ENCODE results near the gene EDC3. TPM values are rescaled to one million over a fixed set of nuclear protein-coding genes. Genes with fewer than 3 reads are reported as not detected.

EDC3 gene
- total RNA-seq, 2 donors from 2014 or later: 8.0 to 8.3 TPM

DNA sequence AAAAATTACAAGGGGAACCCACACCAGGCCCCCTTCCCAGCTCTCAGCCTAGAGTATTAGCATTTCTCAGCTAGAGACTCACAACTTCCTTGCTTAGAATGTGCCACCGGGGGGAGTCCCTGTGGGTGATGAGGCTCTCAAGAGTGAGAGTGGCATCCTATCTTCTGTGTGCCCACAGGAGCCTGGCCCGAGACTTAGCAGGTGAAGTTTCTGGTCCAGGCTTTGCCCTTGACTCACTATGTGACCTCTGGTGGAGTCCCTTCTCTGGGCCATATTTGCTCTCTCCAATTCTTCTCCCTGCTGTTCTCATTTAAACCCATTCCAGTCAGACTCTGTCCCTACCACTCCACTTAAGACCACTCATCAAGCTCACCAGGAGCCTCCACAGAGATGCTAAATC is 62.0 kb downstream of the EDC3 start:
- Histone ChIP-seq H3K4me3 (no peak overlapping the region), H3K4me1 (no peaks in the 10 kb centered on the region), H3K27me3 (no peaks in the 10 kb centered on the region), H3K36me3 (peaks cover 54% of the 10 kb centered on the region), H3K27ac (no peak overlapping the region), H3K9me3 (no peaks in the 10 kb centered on the region)
- TF ChIP-seq, protein P1, sequence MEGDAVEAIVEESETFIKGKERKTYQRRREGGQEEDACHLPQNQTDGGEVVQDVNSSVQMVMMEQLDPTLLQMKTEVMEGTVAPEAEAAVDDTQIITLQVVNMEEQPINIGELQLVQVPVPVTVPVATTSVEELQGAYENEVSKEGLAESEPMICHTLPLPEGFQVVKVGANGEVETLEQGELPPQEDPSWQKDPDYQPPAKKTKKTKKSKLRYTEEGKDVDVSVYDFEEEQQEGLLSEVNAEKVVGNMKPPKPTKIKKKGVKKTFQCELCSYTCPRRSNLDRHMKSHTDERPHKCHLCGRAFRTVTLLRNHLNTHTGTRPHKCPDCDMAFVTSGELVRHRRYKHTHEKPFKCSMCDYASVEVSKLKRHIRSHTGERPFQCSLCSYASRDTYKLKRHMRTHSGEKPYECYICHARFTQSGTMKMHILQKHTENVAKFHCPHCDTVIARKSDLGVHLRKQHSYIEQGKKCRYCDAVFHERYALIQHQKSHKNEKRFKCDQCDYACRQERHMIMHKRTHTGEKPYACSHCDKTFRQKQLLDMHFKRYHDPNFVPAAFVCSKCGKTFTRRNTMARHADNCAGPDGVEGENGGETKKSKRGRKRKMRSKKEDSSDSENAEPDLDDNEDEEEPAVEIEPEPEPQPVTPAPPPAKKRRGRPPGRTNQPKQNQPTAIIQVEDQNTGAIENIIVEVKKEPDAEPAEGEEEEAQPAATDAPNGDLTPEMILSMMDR (IDR thresholded peaks at IDR 0.05): no peak
- DNase-seq (ENCODE audit: low spot score): no peak

DNA sequence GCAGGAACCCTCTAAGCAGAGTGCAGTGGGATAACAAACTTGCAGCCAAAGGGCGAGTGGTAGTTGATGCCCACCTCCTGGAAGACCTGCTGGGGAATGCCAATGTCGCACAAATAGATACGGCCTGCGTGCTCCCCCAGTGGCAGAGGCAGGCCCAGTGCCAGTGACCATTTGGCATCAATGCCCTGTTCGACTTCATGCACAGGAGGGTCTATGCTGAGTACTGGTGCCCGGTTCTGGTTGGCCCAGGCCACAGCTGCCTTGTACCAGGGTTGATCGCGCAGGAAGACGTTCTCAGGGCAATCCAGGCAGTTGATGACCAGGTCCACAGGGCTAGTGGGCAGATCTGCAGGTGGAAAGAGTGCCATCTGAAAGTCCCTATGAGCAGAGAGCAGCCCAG is 63.2 kb downstream of the EDC3 start:
- Histone ChIP-seq H3K27ac (no peak overlapping the region), H3K4me1 (no peaks in the 10 kb centered on the region), H3K9me3 (no peaks in the 10 kb centered on the region), H3K27me3 (no peaks in the 10 kb centered on the region), H3K36me3 (peaks cover 65% of the 10 kb centered on the region), H3K4me3 (no peak overlapping the region)
- TF ChIP-seq, protein P1 (IDR thresholded peaks at IDR 0.05): no peak
- no peak for DNase-seq (ENCODE audit: low spot score)

DNA sequence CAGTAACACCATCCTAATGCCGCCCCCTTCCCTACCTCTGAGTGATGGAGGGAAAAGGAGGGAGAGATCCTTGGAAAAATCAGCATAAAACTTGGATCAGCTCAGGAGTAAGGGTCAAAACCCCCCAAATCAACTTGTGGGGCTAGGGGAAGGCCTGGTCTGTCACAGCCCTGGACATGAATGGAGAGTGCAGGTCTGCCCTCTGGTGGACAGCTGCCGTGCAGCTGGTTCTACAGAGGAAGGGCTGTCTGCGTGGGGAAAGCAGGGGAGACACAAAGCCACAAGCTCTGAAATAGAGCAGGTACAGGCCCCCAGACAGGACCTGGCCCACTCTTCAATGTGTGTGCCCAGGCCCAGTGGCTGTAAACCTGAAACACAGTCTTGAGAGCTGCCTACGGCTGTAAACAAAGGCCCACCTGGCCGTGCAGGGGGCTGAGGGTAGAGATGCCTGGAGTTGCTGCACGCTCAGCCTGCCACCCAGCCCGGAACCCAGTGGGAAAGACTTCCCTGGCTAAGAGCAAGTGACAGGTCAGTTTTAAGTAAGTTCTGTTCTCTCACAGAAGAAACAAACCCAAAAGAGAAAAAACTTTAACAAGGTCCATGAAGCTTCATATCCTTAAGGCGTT is 63.8 kb downstream of the EDC3 start:
- TF ChIP-seq, protein P1 (IDR thresholded peaks at IDR 0.05): peak; percentile 72 to 90
- DNase-seq (ENCODE audit: low spot score): no peak
- Histone ChIP-seq H3K27me3 (no peaks in the 10 kb centered on the region), H3K4me1 (no peaks in the 10 kb centered on the region), H3K36me3 (peaks cover 69% of the 10 kb centered on the region), H3K4me3 (no peak overlapping the region), H3K27ac (no peak overlapping the region), H3K9me3 (no peaks in the 10 kb centered on the region)

DNA sequence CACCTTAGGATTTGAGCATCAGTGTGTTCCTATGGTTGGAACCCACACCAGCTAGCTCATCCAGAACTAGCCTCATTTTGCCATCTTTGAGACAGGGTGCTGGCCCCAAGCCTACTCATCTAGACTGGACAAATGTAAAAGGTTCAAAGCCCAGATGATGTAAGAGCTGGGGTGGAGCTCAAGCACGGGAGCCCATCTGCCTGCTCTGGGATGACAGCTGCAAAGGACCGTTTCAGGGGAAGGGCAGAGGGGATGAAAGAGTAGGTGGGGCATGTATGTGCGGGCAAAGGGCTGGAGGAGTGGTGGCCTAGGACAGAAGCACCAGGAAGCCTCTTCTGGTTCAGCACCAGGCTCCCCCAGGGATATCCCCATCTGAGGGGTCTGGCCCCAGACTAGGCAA is 64.4 kb downstream of the EDC3 start:
- Histone ChIP-seq H3K27ac (no peak overlapping the region), H3K4me3 (no peak overlapping the region), H3K36me3 (peaks cover 70% of the 10 kb centered on the region), H3K27me3 (no peaks in the 10 kb centered on the region), H3K9me3 (no peaks in the 10 kb centered on the region), H3K4me1 (no peaks in the 10 kb centered on the region)
- TF ChIP-seq, protein P1 (IDR thresholded peaks at IDR 0.05): no peak
- DNase-seq (ENCODE audit: low spot score): no peak

DNA sequence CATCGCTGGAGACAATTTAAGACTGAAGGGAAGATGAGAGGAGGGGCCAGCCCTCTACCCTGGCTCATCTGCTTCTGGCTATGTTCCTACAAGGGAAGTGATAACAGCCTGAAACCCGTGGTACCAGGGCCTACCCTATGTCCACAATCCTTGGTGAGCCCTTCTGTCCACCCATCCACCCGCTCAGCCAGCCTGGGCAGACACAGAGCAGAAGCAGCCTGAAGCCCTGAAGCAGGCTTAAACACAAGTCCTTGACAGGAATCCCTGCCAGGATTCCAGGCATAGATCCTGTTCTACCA is 64.8 kb downstream of the EDC3 start:
- TF ChIP-seq, protein P1 (IDR thresholded peaks at IDR 0.05): no peak
- no peak overlapping the region for H3K4me3 ChIP-seq
- H3K27ac ChIP-seq: no peak overlapping the region
- no peaks in the 10 kb centered on the region for H3K9me3 ChIP-seq
- no peaks in the 10 kb centered on the region for H3K27me3 ChIP-seq
- DNase-seq (ENCODE audit: low spot score): no peak
- peaks cover 70% of the 10 kb centered on the region for H3K36me3 ChIP-seq
- no peaks in the 10 kb centered on the region for H3K4me1 ChIP-seq

All from right atrium auricular region (tissue), 2 donors.